Activated T-helper 1 cell treated with anti-CD3 and anti-CD28 coated beads, Interleukin-2, amount 50 U/mL, for 16 hours (primary cell): ENCODE data around the gene TENT4B.
"Not testable (repeated sequence)": the region's sequence is repeated elsewhere in the genome, so short reads cannot be mapped to it uniquely, and the experiment has no call there.

Source experiments
- DNase-seq, 2 donors: peaks; one replicate each; pipeline ENCODE4 v3.0.0-alpha.2; 2020; ENCODE audit warnings: low read depth in 1 of 2, low spot score in 1 of 2

Gene TENT4B

GRCh38 chr16:50152807-50153595 lies at the start of gene TENT4B:
TENT4B (plus strand) TSS chr16:50153306; CDS start chr16:50153622, 316 bp downstream.
- DNase-seq, result peak; percentile 78 to 83

- DNase-seq, result no peak
Observed at GRCh38 chr16:50103764-50104163, 49.3 kb upstream of the TENT4B start.

- DNase-seq, result no peak
Observed at GRCh38 chr16:50114357-50115129, 38.6 kb upstream of the TENT4B start.

- no peak for DNase-seq
Observed at GRCh38 chr16:50120711-50121110, 32.4 kb upstream of the TENT4B start.

GRCh38 chr16:50121278-50121677 lies 31.8 kb upstream of the TENT4B start:
- DNase-seq, result no peak

- no peak for DNase-seq
Observed at GRCh38 chr16:50121721-50122445, 31.2 kb upstream of the TENT4B start.

- DNase-seq, result no peak
Observed at GRCh38 chr16:50123417-50123816, 29.7 kb upstream of the TENT4B start.

GRCh38 chr16:50124769-50125168 lies 28.3 kb upstream of the TENT4B start:
- no peak for DNase-seq

GRCh38 chr16:50126183-50126582 lies 26.9 kb upstream of the TENT4B start:
- no peak for DNase-seq

GRCh38 chr16:50132571-50132970 lies 20.5 kb upstream of the TENT4B start:
- DNase-seq, result not testable (repeated sequence)

- DNase-seq, result no peak
Observed at GRCh38 chr16:50133214-50133613, 19.9 kb upstream of the TENT4B start.

GRCh38 chr16:50136399-50136798 lies 16.7 kb upstream of the TENT4B start:
- no peak for DNase-seq

- DNase-seq, result no peak
Observed at GRCh38 chr16:50137268-50137667, 15.8 kb upstream of the TENT4B start.

- no peak for DNase-seq
Observed at GRCh38 chr16:50139580-50139979, 13.5 kb upstream of the TENT4B start.

GRCh38 chr16:50144211-50144610 lies 8.9 kb upstream of the TENT4B start:
- DNase-seq, result no peak

GRCh38 chr16:50146479-50147435 lies 6.3 kb upstream of the TENT4B start:
- DNase-seq, result no peak

GRCh38 chr16:50151322-50151721 lies 1.8 kb upstream of the TENT4B start:
- DNase-seq, result no peak

- DNase-seq, result no peak
Observed at GRCh38 chr16:50151756-50152155, 1.4 kb upstream of the TENT4B start.

GRCh38 chr16:50152351-50152806 lies 727 bp upstream of the TENT4B start:
- DNase-seq, result peak; percentile 39 to 57
